PFSK-1 (cell line): ENCODE data around the gene SYT8.

Experiments used
- FOXP2 ChIP-seq: optimal IDR thresholded peaks from 2 replicates; pipeline ENCODE3; 2011; ENCODE audit warnings: borderline replicate concordance, control low read depth, inconsistent platforms; ENCODE audit not compliant: insufficient read depth; ENCODE audit errors: extremely low read length, extremely low read depth
- POLR2AphosphoS5 ChIP-seq: IDR thresholded peaks from 2 replicates; pipeline ENCODE4 v1.6.1; 2012; ENCODE audit warnings: low read depth, mild to moderate bottlenecking, control low read depth, low read length, moderate library complexity
- SIN3A ChIP-seq: IDR thresholded peaks from 2 replicates; pipeline ENCODE4 v1.6.1; 2012; ENCODE audit warnings: mild to moderate bottlenecking, low read length, moderate library complexity, borderline replicate concordance; ENCODE audit not compliant: insufficient read depth
- TAF1 ChIP-seq: IDR thresholded peaks from 2 replicates; pipeline ENCODE4 v1.6.1; 2012; ENCODE audit warnings: low read length, control low read depth, borderline replicate concordance; ENCODE audit not compliant: insufficient read depth
- TF ChIP-seq, protein P1 (sequence below), 2 experiments: IDR thresholded peaks; 2 replicates each; pipeline versions ENCODE4 v1.6.1 to v1.8.0; 2011 to 2012; ENCODE audit warnings: low read depth in 2 of 2, low read length in 2 of 2, control low read depth in 1 of 2, inconsistent platforms in 1 of 2, mild to moderate bottlenecking in 1 of 2, moderate library complexity in 1 of 2; ENCODE audit not compliant: insufficient read depth in 1 of 2

Gene SYT8

DNA sequence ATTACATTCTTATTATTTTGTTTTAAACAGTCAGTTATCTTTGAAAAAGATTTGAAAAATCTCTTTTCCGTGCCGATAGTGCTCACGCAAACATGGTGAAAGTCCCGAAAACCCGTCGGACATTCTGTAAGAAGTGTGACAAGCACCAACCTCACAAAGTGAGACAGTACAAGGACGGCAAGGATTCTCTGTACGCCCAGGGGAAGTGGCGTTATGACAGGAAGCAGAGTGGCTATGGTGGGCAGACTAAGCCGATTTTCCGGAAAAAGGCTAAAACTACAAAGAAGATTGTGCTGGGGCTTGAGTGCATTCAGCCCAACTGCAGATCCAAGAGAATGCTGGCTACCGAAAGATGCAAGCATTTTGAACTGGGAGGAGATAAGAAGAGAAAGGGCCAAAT lies 42.3 kb upstream of the SYT8 start:
- no peak for TF ChIP-seq POLR2AphosphoS5
- no peak for TF ChIP-seq TAF1
- no peak for TF ChIP-seq SIN3A
- TF ChIP-seq FOXP2 = no peak
- TF ChIP-seq, protein P1, sequence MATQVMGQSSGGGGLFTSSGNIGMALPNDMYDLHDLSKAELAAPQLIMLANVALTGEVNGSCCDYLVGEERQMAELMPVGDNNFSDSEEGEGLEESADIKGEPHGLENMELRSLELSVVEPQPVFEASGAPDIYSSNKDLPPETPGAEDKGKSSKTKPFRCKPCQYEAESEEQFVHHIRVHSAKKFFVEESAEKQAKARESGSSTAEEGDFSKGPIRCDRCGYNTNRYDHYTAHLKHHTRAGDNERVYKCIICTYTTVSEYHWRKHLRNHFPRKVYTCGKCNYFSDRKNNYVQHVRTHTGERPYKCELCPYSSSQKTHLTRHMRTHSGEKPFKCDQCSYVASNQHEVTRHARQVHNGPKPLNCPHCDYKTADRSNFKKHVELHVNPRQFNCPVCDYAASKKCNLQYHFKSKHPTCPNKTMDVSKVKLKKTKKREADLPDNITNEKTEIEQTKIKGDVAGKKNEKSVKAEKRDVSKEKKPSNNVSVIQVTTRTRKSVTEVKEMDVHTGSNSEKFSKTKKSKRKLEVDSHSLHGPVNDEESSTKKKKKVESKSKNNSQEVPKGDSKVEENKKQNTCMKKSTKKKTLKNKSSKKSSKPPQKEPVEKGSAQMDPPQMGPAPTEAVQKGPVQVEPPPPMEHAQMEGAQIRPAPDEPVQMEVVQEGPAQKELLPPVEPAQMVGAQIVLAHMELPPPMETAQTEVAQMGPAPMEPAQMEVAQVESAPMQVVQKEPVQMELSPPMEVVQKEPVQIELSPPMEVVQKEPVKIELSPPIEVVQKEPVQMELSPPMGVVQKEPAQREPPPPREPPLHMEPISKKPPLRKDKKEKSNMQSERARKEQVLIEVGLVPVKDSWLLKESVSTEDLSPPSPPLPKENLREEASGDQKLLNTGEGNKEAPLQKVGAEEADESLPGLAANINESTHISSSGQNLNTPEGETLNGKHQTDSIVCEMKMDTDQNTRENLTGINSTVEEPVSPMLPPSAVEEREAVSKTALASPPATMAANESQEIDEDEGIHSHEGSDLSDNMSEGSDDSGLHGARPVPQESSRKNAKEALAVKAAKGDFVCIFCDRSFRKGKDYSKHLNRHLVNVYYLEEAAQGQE (IDR thresholded peaks at IDR 0.05; ENCODE audit: insufficient read depth in 1 of 2, low read depth in 2 of 2, low read length in 2 of 2) = no peak

DNA sequence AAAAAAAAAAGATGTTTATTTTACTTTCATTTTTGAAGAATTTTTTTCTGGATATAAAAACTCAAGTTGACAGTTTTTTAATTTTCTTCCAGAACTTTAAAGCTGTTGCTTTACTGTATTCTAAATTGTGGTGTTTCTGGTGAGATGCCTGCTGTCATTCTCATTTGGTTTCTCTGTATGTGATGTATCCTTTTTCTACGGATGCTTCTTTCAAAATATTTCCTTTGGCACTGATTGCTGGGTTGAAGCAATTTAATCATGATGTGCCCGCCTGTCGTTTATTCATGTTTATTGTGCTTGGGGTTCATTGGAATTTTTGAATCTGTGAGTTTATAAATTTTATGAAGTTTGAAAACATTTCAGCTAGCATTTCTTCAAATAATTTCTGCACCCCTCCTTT lies 41.7 kb upstream of the SYT8 start:
- TF ChIP-seq, protein P1 (IDR thresholded peaks at IDR 0.05; ENCODE audit: insufficient read depth in 1 of 2, low read depth in 2 of 2, low read length in 2 of 2) = no peak
- no peak for TF ChIP-seq TAF1
- TF ChIP-seq SIN3A = no peak
- TF ChIP-seq FOXP2 = no peak
- no peak for TF ChIP-seq POLR2AphosphoS5

DNA sequence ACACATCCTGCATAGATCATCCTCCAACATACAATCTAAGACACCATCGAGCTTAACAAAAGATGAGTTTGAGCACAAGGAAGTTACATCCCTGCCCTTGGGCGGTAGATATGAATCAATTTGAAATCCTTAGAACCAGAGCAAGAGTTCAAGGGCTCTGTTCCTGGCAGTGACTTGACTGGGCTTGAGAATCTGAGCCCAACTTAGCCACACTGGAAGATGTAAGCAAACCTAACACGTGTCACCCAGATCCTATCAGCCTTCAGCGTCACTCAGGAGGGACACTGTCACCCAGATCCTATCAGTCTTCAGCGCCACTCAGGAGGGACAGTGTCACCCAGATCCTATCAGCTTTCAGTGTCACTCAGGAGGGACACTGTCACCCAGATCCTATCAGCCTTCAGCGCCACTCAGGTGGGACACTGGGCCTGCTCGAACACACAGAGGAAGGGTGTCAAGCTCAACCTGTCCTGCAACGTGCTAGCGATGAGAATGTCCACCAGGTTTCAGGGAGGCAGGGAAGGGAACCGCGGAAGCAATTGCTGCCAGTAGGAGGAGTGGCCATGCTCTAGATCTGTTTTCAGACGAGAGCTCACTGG lies 38.3 kb upstream of the SYT8 start:
- no peak for TF ChIP-seq SIN3A
- no peak for TF ChIP-seq TAF1
- TF ChIP-seq POLR2AphosphoS5 = no peak

DNA sequence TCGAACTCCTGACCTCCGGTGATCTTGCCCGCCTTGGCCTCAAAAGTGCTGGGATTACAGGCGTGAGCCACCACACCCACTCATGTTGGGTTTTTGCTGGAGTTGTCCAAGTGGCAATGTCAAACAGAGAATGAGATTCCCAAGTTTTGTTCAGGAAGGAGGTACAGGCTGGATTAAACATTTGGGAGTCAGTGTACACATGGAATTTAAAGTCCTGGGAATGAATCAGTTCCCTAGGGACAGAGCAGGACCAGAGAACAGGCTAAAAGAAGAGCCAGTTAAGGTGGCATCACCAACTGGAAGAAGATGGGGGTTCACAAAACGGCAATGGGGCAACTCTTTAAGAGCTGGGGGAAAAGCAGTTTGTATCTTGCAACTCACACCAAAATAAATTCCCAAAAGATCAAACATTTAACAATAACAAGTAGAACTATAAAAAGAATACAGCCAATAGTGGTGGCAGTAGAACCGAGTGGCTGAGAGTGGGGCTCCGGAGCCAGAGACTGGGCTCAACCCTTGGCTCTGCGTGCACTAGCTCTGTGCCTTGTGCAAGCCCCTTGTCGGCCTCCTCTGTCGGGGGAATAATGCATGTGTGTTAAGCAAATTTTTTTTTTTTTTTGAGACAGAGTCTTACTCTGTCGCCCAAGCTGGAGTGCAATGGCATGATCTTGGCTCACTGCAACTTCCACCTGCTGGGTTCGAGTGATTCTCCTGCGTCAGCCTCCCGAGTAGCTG lies 37.2 kb upstream of the SYT8 start:
- no peak for TF ChIP-seq POLR2AphosphoS5
- TF ChIP-seq TAF1 = no peak
- TF ChIP-seq FOXP2 = no peak
- TF ChIP-seq SIN3A = no peak
- TF ChIP-seq, protein P1 (IDR thresholded peaks at IDR 0.05; ENCODE audit: insufficient read depth in 1 of 2, low read depth in 2 of 2, low read length in 2 of 2) = no peak

DNA sequence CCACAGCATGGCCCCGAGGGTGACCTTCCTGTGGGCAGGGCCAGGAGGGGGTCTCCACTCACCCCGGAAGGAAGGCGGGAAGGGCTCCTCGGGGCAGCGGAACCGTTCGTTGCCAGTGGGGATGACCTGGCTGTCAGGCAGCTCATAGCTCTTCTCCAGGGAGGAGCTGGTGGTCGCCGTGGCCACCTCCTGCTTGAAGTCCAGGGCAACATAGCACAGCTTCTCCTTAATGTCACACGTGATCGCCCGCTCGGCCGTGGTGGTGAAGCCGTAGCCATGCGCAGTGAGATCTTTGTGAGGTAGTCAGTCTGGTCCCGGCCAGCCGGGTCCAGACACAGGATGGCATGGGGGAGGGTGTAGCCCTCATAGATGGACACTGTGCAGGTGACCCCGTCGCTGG lies 31.5 kb upstream of the SYT8 start:
- TF ChIP-seq POLR2AphosphoS5 = no peak
- no peak for TF ChIP-seq FOXP2
- TF ChIP-seq TAF1 = no peak
- TF ChIP-seq SIN3A = no peak
- TF ChIP-seq, protein P1 (IDR thresholded peaks at IDR 0.05; ENCODE audit: insufficient read depth in 1 of 2, low read depth in 2 of 2, low read length in 2 of 2) = no peak
